Measurements from ENCODE around the gene DIPK1A.

GRCh38 chr1:92973203-92973897 lies 12.1 kb upstream of the DIPK1A start:
- TF ChIP-seq POLR2AphosphoS5 (IDR thresholded peaks at IDR 0.05; ENCODE audit: low read depth, low read length) (no peak), POLR2A (IDR thresholded peaks at IDR 0.05; ENCODE audit: low read depth, low read length) (no peak), TAF1 (IDR thresholded peaks at IDR 0.05; ENCODE audit: borderline replicate concordance, low read depth, low read length) (no peak)
